ENCODE data around the gene HOXB7.

Gene HOXB7

DNA sequence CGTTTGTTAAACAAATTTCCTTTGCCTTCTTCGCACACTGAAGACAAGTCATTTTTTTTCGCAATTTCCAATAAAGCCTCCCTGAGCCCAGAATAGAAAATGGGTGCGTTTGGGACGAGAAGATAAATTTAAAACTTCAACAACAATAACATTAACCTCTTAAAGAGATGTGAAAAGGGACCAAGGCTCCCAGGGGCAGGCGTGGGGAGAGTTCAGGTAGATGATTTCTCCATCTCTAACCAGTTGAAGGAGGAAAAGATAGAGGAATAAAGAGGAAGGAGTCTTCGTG lies 31.4 kb downstream of the HOXB7 start:
- no peak for DNase-seq (ENCODE audit: low spot score)

- DNase-seq (ENCODE audit: low spot score), result no peak
These were observed 32.0 kb downstream of the HOXB7 start for GRCh38 chr17:48578616-48579470.

DNA sequence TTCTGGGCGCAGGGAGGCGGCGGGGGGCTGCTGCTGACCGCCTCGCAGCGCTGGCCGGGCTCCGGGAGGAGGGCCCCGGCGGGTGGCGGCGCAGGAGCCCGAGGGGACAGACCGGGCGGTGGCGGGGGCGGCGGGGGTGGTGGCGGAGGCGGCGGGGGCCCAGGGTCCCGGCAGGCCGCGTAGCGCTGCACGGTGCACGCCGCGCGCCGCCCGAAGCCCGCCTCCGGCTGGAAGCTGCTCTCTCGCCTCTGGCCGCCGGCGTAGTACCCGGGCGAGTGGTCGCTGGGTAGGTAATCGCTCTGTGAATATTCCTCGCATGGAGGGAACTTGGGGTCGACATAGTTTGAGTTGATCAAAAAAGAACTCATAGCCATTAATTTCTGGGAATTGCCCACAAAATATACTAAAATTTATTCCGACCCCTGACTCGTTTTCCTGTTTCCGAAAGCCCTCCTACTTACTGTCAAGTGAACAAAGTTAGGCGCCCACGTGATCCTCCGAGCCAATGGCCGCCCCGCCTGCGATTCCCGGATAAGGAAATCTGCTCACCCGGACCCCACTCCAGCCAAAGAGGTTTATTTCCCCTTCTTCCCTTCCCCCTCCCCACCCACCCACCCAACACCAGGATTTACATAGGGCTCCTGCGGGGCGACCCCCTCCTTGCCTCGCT lies 32.7 kb downstream of the HOXB7 start, which contains the start of gene HOXB4:
TSS of gene HOXB4 (minus strand) at position 405 of the 670 bp plus-strand sequence. CDS start at position 374, 31 bp downstream.
- DNase-seq (ENCODE audit: low spot score), result peak; percentile 67

- no peak for DNase-seq (ENCODE audit: low spot score)
These were observed 33.4 kb downstream of the HOXB7 start for GRCh38 chr17:48577330-48577945.

GRCh38 chr17:48576479-48577309 lies 34.1 kb downstream of the HOXB7 start:
- DNase-seq (ENCODE audit: low spot score), result no peak

DNA sequence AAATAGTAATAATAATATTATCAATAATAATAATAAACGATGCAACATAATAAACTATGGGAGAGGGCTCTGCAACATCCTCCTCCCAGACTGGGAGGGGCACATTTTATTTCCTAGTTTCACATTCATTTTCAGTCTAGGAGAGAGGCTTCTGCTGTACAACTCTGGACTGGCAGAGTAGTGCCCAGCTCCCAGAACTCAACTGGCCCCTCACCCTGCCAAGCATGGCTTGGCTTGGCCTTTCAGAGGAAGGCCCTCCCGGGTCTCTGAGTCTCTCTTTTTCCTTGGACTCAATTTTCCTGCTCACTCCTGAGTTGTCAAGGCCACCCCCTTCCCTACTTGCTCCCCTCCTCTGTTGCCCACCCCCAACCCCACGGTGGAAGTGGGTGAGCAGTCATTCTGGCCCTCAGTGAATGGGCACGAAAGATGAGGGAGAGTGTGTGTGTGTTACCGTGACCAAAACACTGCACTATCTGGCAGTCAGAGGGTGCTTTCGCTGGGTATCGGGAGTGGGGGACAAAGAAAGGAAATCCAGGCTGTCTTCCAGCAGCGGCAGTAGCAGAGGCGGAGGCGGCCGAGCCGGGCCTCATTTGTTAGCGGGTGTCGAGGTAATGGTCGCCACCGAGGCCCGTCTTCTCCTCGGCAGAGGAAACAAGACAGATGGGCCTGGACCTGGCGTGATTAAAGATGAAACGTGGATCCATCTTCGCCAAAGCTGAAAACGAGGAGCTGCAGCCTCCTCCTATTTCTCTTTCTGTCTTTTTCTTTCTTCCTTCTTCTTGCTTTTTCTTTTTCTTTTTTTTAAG lies 34.9 kb downstream of the HOXB7 start:
- DNase-seq (ENCODE audit: low spot score), result no peak

GRCh38 chr17:48575066-48575582 lies 35.7 kb downstream of the HOXB7 start:
- no peak for DNase-seq (ENCODE audit: low spot score)

- DNase-seq (ENCODE audit: low spot score), result no peak
These were observed 36.2 kb downstream of the HOXB7 start for GRCh38 chr17:48574505-48575065.

GRCh38 chr17:48571826-48572417 lies 38.9 kb downstream of the HOXB7 start:
- DNase-seq (ENCODE audit: low spot score), result no peak

GRCh38 chr17:48571024-48571818 lies 39.6 kb downstream of the HOXB7 start:
- DNase-seq (ENCODE audit: low spot score), result no peak

GRCh38 chr17:48570325-48571023 lies 40.3 kb downstream of the HOXB7 start:
- no peak for DNase-seq (ENCODE audit: low spot score)

DNA sequence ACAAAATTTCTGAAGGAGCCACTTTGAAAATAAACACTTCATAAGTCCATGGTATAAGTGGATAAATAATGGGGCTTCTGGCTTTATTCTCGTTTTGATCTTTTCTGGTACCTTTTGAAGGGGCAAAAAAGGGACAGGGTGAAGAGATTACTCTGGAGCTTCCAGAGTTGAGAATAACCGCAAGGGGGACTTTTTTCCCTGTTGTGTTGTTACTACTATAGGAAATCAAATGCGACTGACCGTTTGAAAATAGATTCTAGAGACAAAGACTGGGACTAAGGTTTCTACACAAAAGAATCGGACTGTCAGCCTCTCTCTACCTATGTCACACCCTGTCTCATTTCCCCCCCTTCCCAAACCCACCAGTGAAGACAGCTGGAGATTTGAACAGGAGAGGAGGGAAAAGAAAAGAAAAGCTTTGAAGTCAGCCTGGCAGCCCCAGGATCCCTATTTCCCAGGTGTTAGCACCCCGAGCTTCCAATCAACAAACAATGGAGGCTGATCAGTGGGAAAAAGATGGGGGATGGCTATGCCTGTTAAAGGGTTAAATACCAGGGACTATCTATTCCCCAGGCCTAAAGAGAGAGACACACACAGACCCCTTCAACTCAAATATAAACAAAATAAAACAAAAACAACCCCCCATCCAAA lies 41.0 kb downstream of the HOXB7 start:
- DNase-seq (ENCODE audit: low spot score), result no peak

GRCh38 chr17:48569240-48569582 lies 41.6 kb downstream of the HOXB7 start:
- no peak for DNase-seq (ENCODE audit: low spot score)

GRCh38 chr17:48568499-48569239 lies 42.1 kb downstream of the HOXB7 start:
- DNase-seq (ENCODE audit: low spot score), result no peak

DNA sequence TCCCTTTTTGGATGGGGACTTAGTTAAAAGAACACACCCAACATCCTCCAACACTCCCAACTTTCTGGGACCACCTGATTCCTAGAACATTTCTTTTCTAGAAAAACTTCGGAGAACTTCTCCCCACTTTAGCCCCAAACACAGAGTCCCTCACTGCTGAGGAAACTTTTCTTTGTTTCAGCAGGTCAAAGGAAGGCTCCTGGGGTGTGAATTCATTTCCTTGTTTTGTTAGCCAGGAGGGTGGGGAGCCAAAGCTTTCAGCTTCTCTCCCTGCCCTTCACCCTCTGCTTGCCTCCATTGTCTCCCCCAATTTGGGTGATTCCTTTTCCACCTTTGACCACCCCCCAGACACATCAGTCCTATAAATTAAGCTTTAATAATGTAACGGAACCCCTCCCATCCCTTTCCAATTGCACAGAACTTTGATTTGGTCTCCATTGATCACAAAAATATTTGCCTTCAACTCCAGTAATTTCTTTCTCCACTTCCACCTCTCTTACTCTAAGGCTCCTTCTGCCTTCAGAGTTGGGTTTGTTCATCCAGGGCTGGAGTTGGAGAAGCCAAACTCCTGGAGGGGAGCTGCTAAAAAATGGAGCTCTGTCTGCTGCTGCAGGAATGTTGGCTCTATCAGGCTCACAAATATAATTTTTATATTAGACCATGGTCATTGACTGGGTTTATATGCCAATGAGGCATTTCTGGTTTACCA lies 43.0 kb downstream of the HOXB7 start:
- DNase-seq (ENCODE audit: low spot score), result no peak

- no peak for DNase-seq (ENCODE audit: low spot score)
These were observed 43.6 kb downstream of the HOXB7 start for GRCh38 chr17:48567209-48567608.

- DNase-seq (ENCODE audit: low spot score), result no peak
These were observed 44.1 kb downstream of the HOXB7 start for GRCh38 chr17:48566717-48567116.
